LoVo (cell line): Measurements from ENCODE around the gene MAP1S.
"Not testable (repeated sequence)": the region's sequence is repeated elsewhere in the genome, so short reads cannot be mapped to it uniquely, and the experiment has no call there.

ENCODE experiments used
- DNase-seq: peaks from one replicate; pipeline ENCODE4 v3.0.0-alpha.2; 2016; ENCODE audit warnings: low spot score

MAP1S gene

DNA sequence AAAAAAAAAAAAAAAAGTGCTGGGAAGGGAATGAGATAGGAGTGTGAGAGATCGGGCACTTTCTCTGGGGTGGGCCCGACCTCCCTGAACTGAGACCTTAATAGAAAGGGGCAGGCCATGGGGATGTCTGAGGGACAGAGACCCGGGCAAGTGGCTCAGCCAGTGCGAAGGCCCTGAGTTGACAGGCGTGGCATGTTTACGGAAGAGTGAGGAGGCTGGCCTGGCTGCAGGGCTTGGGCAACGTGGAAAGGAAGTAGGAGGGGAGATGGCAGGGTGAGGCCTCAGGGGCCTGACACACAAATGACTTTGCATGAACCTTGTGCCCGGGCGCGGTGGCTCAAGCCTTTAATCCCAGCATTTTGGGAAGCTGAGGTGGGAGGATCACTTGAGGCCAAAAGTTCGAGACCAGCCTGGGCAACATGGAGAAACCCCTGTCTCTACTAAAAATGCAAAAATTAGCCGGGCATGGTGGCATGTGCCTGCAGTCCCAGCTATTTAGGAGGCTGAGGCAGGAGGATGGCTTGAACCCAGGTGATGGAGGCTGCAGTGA, 45.9 kb downstream of the MAP1S start:
- DNase-seq = peak; percentile 77

DNA sequence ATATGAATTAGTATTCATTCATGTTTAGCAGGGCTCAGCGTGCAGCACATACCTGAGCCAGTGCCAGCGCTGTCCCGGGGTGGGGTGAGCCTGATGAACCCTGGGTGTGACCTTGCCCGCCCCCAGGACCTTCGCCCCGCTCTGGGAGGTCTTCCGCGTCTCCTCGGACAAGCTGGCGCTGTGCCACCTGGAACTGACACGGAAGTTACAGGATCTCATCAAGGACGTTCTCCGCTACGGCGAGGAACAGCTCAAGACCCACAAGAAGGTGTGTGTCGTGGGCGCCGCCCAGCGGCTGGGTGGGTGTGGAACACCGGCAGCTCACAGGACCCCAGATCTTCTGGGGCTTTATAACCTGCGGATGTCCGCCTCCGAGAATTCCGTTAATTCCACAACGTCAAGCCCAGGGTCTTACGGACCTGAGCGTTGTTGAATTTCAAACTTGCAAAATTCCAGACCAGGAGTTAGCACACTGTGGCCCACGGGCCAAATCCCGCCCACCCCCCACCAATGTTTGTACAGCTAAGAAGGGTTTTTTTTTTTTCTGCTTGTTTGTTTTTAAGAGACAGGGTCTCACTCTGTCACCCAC, 47.4 kb downstream of the MAP1S start:
- DNase-seq = peak; percentile 87

DNA sequence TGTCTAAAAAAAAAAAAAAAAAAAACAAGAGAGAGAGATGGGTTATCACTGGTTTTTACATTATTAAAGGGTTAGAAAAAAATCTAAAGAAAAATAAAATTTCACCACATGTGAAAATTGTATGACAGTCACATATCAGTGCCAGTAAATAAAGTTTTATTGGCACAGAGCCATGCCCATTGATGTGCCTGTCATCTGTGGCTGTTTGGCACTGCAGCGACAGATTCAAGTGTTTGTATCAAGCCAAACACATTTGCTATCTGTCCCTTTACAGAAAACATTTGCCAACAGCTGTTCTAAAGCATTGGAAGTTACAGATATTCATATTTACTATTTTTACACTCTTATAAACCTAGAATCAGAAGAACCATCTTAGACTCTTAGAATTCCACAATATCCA, 48.3 kb downstream of the MAP1S start:
- DNase-seq = no peak

DNA sequence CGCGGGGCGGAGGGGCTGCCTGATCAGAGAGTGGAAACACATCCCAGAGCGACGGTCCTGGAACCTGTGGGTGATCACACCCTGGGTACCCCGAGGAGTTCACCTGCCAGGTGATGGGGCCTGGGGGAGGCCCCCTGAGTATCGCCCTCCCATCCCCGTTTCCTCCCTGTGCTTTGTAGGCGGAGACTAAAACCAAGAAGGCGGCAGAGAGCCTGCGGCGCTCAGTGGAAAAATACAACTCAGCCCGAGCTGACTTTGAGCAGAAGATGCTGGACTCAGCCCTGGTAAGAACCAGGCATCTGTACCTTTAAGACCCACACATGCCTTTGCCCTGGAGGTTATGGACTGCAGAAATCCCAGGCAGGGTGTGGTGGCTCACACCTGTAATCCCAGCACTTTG, 51.3 kb downstream of the MAP1S start:
- no peak for DNase-seq

DNA sequence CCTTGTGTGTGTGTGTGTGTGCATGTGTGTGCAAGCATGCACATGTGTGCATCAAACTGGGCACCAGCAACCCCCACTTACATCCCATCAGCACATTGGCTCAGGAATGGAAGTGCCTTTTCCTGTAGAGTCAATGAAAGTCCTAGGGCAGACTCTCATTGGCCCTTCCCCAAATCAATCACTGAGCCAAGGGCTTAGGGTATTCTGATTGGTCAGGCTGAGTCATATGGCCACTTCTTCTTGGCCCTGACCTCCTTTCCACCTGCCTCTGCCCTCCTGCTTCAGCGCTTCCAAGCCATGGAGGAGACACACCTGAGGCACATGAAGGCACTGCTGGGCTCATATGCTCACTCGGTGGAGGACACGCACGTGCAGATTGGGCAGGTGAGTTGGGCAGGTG, 52.9 kb downstream of the MAP1S start:
- DNase-seq = no peak

DNA sequence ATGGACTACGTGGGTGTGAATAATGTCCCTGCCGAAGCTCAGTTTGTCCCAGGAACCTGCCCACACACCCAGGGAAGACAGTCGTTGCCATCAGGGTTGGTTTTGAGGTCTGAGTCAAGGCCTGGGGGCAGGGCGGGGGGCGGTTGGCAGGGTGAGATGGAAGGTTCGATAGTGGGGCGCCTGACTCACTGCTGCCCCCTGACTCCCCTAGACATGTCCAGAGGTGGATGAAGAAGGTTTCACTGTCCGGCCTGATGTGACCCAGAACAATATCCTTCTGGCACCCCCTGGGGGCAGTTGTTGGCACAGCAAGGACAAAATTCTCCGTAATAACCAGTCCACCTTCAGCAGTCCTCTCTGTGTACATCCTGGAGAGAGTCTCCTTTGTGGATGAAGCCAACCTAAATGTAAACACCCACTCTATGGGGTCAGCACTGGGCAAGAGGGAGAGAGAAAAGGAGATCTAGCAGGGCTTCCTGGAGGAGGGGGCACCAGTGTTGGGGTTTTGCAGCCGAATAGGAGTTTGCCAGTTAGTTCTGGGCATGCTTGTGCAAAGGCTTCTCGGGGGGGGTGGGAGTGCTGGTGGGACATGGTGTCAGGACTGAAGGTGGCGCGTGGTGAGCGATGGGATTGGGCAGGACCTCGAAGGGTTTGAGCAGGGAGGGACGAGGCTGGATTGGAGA, 56.1 kb downstream of the MAP1S start:
- DNase-seq = no peak

DNA sequence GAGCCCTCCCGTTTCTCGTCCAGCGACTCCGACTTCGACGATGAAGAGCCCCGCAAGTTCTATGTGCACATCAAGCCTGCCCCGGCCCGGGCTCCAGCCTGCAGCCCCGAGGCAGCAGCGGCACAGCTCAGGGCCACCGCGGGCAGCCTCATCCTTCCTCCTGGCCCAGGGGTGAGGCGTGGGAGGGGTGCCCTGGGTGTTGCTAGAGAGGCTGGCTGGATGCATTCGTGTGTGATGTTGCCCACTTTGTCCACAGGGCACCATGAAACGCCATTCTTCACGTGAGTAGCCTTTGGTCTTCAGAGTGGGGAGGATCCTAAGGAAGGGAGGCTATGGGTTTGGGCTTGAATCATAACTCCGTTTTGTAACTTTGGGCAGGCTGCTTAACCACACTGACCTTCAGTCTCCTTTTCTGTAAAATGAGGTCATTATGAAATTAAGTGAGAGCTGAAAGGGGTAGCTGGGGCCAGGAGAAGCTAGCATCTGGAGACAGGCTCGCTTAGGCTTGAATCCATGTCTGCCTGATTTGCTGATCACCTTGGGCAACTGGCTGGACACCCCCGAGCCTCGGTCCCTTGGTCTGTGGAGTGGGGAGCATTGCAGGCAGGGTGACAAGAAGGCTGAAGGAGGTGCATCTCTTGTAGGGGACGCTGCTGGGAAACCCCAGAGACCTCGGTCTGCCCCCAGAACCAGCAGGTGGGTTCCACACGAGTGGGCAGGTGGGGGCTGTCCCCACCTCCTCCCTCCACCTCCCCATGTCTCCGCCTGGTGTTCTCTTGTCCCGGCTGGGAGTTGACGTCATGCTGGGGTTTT, 56.9 kb downstream of the MAP1S start:
- DNase-seq = no peak

DNA sequence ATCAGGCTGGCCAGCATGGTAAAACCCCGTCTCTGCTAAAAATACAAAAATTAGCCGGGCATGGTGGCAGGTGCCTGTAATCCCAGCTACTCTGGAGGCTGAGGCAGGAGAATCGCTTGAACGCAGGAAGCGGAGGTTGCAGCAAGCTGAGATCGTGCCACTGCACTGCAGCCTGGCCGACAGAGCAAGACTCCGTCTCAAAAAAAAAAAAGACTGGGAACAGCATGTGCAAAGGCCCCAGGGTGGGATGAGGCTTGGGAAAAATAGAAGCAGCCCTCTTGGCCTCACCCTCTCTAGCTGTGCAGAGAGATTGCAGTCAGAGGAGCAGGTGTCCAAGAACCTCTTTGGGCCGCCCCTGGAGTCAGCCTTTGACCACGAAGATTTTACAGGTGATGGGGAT, 58.6 kb downstream of the MAP1S start:
- not testable (repeated sequence) for DNase-seq

DNA sequence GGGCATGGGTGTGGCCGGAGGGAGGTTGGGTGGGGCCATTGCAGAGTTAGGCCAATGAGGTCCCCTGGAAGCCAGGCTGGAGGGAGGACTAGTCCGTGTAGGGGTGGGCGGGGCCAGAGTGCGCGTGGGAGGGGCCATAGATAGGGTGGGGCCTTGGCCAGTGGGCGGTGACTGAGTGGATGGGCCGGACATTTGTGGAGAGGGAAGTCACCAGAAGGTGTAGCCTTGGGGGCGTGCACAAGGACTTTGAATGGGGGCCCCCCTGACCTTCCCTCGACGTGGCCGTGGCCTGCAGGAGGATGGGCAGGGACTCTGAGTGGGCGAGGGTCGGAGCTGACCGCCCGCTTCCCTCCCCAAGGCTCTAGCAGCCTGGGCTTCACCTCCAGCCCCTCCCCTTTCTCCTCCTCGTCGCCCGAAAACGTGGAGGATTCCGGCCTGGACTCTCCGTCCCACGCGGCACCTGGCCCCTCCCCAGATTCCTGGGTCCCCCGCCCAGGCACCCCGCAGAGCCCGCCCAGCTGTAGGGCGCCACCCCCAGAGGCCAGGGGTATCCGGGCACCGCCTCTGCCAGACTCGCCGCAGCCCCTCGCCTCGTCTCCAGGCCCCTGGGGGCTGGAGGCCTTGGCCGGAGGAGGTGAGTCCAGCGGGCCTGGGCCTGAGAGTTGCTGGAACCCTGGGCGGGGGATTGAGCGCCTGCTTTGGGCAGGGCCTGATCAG, 59.1 kb downstream of the MAP1S start:
- no peak for DNase-seq

DNA sequence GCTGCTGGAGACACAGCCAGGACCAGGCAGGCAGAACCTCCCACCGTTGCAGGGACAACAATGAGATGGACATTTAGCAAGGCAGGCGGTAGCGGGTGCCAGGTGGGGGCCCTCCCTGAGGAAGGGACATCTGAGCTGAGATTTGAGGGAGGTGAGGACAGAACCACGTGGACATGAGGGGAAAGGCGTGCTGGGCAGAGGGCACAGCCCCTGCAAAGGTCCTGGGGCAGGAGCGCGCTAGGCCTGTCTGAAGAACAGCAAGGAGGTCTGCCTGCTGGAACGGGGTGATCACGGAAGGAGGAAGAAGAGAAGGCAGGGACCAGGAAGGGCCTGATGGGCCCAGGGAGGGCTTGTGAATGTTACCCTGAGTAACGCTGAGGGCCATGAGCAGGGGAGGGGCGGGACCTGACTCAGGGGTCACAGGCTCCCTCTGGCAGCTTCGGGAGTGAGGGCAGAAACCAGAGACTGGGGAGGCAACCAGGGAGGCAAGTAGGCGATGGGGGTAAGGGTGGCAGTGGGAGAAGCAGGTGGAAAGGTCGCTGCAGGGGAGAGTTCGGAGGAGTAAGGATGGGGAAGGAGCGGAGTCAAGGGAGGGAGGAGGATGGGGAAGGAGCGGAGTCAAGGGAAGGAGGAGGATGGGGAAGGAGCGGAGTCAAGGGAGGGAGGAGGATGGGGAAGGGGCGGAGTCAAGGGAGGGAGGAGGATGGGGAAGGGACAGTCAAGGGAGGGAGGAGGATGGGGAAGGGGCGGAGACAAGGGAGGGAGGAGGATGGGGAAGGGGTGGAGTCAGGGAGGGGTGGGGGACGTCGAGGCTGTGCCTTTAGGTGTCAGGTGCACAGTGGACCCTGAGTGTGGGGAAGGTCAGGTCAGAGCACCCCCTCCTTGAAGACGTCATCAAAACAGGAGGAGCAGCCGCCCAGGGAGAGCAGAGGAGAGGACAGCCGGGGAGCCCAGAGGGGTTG, 60.0 kb downstream of the MAP1S start:
- no peak for DNase-seq

DNA sequence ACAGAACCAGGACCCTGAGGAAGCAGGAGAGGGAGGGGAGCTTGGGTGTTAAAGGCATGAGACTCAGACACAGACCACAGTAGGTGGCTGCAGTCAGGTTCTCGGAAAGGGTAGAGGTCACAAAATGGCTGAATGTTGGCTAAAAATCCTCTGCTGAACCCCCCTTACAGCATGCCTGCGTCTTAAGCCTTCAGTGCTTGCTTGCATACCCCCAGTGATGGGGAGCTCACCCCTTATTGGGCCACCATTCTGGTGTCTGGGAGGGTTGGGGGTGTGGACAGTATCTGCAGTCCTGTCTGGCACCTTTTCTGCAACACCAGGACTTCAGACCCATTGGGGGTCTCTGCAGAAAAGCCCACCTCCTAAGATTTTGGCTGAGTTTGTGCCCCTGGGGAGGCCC, 61.5 kb downstream of the MAP1S start:
- DNase-seq = no peak

DNA sequence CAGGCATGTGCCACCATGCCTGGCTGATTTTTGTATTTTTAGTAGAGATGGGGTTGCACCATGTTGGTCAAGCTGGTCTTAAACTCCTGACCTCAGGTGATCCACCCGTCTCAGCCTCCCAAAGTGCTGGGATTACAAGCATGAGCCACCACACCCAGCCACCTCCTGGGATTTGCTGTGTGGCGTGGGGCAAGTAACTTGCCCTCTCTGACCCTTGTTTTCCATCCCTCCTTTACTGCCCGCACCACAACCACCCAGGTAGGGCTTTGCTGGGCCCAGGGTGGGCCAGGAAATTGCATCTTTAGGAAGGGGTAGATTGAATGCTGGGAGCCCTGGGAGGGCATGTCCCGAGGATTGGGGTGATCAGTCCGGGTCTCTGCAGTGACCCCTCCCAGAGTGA, 64.4 kb downstream of the MAP1S start:
- not testable (repeated sequence) for DNase-seq
